ENCODE data around the gene SNAP29. TPM values are rescaled to one million over a fixed set of nuclear protein-coding genes. Genes with fewer than 3 reads are reported as not detected.
"Not testable (repeated sequence)": the region's sequence is repeated elsewhere in the genome, so short reads cannot be mapped to it uniquely, and the experiment has no call there.

SNAP29 gene
- total and polyA plus RNA-seq, 2 experiments from 2014 or later: 8.2 to 22.9 TPM

- no peaks in the 10 kb centered on the region for H3K4me1 ChIP-seq (ENCODE audit: insufficient read depth)
- TF ChIP-seq JUNB (IDR thresholded peaks at IDR 0.05; ENCODE audit: unreplicated experiment) (no peak), POLR2AphosphoS5 (IDR thresholded peaks at IDR 0.05; ENCODE audit: low read depth) (no peak), ETS1 (IDR thresholded peaks at IDR 0.05) (no peak), CTCF (conservative IDR thresholded peaks at IDR 0.05; ENCODE audit: low read depth in 2 of 2) (no peak), CREB1 (CRISPR knock-in tag; IDR thresholded peaks at IDR 0.05; ENCODE audit: low read depth) (no peak), ZNF114 (CRISPR knock-in tag; IDR thresholded peaks at IDR 0.05) (no peak), NANOG (IDR thresholded peaks at IDR 0.05; ENCODE audit: borderline replicate concordance) (no peak), EZH2 (IDR thresholded peaks at IDR 0.05; ENCODE audit: low read depth, unreplicated experiment) (no peak)
- ATAC-seq (no peak), DNase-seq (ENCODE audit: low spot score) (no peak)
- H3K36me3 Mint-ChIP-seq (ENCODE audit: low read depth): no peaks in the 10 kb centered on the region
- H3K79me2 ChIP-seq (replicated peaks; ENCODE audit: insufficient read depth): no peaks in the 10 kb centered on the region
- H3K9me3 Mint-ChIP-seq: no peaks in the 10 kb centered on the region
- no peak overlapping the region for H3K27ac ChIP-seq (ENCODE audit: low read depth)
- no peaks in the 10 kb centered on the region for H3K36me3 ChIP-seq (ENCODE audit: insufficient read depth)
- no peaks in the 10 kb centered on the region for H3K9me2 ChIP-seq (ENCODE audit: insufficient read depth)
- H3K4me2 ChIP-seq: no peak overlapping the region
- no peak overlapping the region for H3K27ac Mint-ChIP-seq
- H4K20me1 ChIP-seq (replicated peaks; ENCODE audit: insufficient read depth): no peaks in the 10 kb centered on the region
- no peaks in the 10 kb centered on the region for H3K27me3 ChIP-seq (ENCODE audit: insufficient read depth)
- no peak overlapping the region for H3K4me3 ChIP-seq
- no peak overlapping the region for H2AFZ ChIP-seq
- H3K4me1 Mint-ChIP-seq: no peaks in the 10 kb centered on the region
- no peak overlapping the region for H3K4me3 Mint-ChIP-seq
- no peaks in the 10 kb centered on the region for H3F3A ChIP-seq (replicated peaks; ENCODE audit: low read depth)
- H3K27me3 Mint-ChIP-seq (ENCODE audit: insufficient read depth, low read depth, poor library complexity): peaks cover 7% of the 10 kb centered on the region
Measured at GRCh38 chr22:20906387-20906767, 47.6 kb downstream of the SNAP29 start.

GRCh38 chr22:20908717-20909116 is 49.9 kb downstream of the SNAP29 start:
- not testable (repeated sequence) for H3K27me3 ChIP-seq (ENCODE audit: insufficient read depth); H4K20me1 ChIP-seq (replicated peaks; ENCODE audit: insufficient read depth); H3K9me2 ChIP-seq (ENCODE audit: insufficient read depth); H3K4me3 ChIP-seq; DNase-seq (ENCODE audit: low spot score); H3K4me3 Mint-ChIP-seq; H3K4me1 Mint-ChIP-seq; H3K27ac ChIP-seq (ENCODE audit: low read depth); H3K9me3 Mint-ChIP-seq; ATAC-seq; H3K4me1 ChIP-seq (ENCODE audit: insufficient read depth); H3F3A ChIP-seq (replicated peaks; ENCODE audit: low read depth); H3K36me3 Mint-ChIP-seq (ENCODE audit: low read depth); H3K27me3 Mint-ChIP-seq (ENCODE audit: insufficient read depth, low read depth, poor library complexity); H3K27ac Mint-ChIP-seq; H3K4me2 ChIP-seq; H3K79me2 ChIP-seq (replicated peaks; ENCODE audit: insufficient read depth); H3K36me3 ChIP-seq (ENCODE audit: insufficient read depth); H2AFZ ChIP-seq

Data from GM23338 (cell line).